GM12875 (cell line): Measurements from ENCODE around the gene JHY.

ENCODE experiments used
- H3K4me3 ChIP-seq: one replicate; pipeline ENCODE4 v1.5.1; 2011; ENCODE audit warnings: low read depth, low read length, control low read depth
- TF ChIP-seq, protein P1 (sequence below): IDR thresholded peaks from 2 replicates; pipeline ENCODE4 v1.5.1; 2011; ENCODE audit warnings: low read depth, mild to moderate bottlenecking, control low read depth, inconsistent platforms, low read length, moderate library complexity, borderline replicate concordance; ENCODE audit not compliant: insufficient read depth

Gene JHY

GRCh38 chr11:122882189-122882856 lies at the start of gene JHY:
Gene JHY, plus strand, starts transcription at chr11:122882759. Its CDS starts 3,091 bp downstream, at chr11:122885850.
- TF ChIP-seq, protein P1, sequence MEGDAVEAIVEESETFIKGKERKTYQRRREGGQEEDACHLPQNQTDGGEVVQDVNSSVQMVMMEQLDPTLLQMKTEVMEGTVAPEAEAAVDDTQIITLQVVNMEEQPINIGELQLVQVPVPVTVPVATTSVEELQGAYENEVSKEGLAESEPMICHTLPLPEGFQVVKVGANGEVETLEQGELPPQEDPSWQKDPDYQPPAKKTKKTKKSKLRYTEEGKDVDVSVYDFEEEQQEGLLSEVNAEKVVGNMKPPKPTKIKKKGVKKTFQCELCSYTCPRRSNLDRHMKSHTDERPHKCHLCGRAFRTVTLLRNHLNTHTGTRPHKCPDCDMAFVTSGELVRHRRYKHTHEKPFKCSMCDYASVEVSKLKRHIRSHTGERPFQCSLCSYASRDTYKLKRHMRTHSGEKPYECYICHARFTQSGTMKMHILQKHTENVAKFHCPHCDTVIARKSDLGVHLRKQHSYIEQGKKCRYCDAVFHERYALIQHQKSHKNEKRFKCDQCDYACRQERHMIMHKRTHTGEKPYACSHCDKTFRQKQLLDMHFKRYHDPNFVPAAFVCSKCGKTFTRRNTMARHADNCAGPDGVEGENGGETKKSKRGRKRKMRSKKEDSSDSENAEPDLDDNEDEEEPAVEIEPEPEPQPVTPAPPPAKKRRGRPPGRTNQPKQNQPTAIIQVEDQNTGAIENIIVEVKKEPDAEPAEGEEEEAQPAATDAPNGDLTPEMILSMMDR: no peak
- H3K4me3 ChIP-seq: peak within 1 kb of the TSS; percentile 80

DNA sequence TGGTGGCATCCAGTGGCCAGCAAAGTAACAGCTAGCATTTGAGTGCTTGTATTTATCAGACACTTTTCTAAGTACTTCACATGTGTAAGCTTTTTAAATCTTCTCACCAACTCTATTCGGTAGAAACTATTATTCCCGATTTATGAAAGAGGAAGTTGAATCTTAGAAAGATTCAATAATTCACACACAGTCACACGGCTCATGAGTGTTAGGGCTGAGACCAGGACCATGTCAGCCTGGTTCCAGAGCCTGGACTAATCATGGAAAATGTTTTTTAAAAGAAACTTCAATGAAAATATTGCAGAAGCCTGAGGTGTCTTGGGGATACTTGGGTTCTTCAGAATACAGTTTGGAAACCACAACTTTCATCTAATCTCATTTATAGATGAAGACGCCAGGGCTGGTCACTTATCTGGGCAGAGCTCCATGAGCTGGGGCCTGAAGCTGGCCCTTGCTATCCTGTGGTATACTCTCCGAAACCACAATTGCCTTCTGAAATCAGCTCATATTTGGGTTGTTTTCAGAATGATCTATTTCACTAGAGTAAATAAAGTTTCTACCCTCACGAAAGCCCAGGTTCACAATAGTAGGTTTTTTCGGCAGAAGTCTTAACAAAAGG lies 48.6 kb upstream of the JHY start:
- H3K4me3 ChIP-seq: no peak overlapping the region
- TF ChIP-seq, protein P1: no peak

DNA sequence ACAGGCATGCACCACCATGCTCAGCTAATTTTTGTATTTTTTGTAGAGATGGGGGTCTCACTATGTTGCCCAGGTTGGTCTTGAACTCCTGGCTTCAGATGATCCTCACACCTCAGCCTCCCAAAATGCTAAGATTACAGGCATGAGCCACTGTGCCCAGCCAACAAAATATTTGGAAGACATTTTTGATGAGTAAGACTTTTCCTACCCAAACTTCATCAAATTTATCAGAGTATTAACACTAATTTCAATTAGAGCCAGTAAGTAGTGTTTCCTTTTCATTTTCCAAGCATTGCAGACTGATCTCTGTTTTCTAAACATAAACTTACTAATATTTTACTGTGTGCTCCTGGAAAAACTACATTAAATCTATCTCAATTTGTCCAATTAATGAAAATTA lies 45.6 kb upstream of the JHY start:
- no peak overlapping the region for H3K4me3 ChIP-seq
- TF ChIP-seq, protein P1: no peak

DNA sequence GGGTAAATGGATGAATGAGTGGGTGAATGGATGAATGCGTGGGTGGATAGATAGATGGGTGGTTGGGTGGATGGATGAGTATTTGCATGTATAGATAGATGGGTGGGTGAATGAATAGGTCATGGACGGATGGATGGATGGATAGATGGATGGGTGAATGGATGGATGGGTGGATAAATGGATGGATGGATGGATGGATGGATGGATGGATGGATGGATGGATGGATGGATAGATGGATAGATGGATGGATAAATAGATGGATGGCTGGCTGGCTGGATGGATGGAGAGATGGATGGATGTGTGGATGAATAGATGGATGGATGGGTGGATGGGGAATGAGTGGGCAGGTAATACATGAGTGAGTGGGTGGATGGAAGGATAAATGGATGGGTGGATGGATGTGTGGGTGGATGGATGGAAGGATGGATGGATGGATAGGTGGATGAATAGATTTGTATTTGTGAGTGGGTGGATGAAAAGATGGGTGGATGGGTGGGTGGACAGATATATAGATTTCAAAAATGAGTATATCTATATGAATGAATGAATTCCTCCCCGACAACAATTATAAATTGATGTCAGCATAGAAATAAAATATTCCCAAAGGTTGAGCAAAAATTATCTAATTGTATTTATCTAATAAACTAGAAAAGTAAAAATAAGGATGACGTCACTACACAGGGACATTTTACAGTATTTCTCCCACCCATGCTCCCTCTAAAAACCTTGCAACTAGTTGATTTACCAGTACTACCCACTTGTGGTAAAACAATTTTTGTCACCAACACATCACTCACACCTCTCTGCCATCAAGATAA lies 44.8 kb upstream of the JHY start:
- TF ChIP-seq, protein P1: no peak
- no peak overlapping the region for H3K4me3 ChIP-seq

GRCh38 chr11:122843281-122844141 lies 39.0 kb upstream of the JHY start:
- peak overlapping the region; percentile 11 for H3K4me3 ChIP-seq
- TF ChIP-seq, protein P1: no peak

- no peak overlapping the region for H3K4me3 ChIP-seq
- TF ChIP-seq, protein P1: no peak
These were observed 35.1 kb upstream of the JHY start for GRCh38 chr11:122847466-122847865.
